ENCODE data around the gene CACNA1D.

GRCh38 chr3:53478166-53478830 is 16.1 kb upstream of the CACNA1D start:
- TF ChIP-seq EP300 (IDR thresholded peaks at IDR 0.05; ENCODE audit: low read length) = no peak
- no peak for TF ChIP-seq NR3C1 (CRISPR knock-in tag; IDR thresholded peaks at IDR 0.05)

Measured in K562 (cell line).